ENCODE measurements around the gene CEP128.

The CEP128 gene

DNA sequence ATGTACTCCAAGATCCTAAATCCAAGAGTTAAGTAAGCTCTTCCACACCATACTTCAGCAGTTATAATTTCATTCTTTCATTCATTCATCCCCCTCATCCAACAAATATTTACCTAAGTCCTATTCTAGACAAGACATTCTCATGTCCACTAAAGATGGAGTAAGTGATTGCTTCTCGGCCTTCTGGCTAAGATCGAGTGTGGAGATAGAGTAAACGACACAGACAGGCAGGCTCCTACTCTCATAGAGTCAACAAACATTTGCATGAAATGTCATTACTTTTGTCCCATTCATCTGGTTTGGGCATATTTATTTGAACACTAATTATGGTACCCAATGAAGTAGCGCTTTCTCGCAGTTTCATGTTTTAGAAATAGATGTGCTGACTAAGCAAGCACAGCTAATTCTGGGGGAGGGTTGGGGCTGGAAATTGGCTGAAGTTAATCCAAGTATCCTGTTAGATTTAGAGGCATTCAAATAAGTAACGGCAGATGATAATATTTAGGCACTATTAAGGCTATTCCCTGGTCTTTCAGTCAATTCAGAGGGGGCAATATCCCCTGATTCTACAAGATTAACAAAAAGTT lies 176.5 kb downstream of the CEP128 start:
- Mint-ChIP-seq H3K36me3 (ENCODE audit: low read depth) (no peaks in the 10 kb centered on the region), H3K9me3 (no peaks in the 10 kb centered on the region), H3K27me3 (no peaks in the 10 kb centered on the region), H3K4me1 (ENCODE audit: low read depth) (no peaks in the 10 kb centered on the region), H3K4me3 (no peak overlapping the region), H3K27ac (no peak overlapping the region)
- intact Hi-C loops (cut with micrococcal nuclease): no loop called here

DNA sequence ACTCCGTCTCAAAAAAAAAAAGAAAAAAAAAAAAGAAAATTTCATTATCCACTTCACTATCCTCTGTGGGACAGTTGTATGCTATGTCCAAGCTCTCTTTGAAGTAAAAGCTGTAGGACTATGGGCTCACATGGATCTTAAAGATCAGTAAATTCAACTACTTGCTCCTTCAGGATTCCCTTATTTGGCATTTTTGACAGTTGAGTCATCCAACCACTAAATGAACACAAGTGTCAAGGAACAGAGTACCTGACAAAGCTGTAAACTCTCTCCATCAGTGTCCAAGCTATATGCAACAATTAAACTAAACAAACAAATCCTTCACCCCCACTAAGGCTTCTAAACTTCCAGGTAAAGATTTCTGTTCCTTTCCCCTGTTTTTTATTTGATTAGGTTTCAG lies 177.0 kb downstream of the CEP128 start:
- Mint-ChIP-seq H3K27me3 (no peaks in the 10 kb centered on the region), H3K27ac (no peak overlapping the region), H3K9me3 (no peaks in the 10 kb centered on the region), H3K4me3 (no peak overlapping the region), H3K36me3 (ENCODE audit: low read depth) (no peaks in the 10 kb centered on the region), H3K4me1 (ENCODE audit: low read depth) (no peaks in the 10 kb centered on the region)
- intact Hi-C loops (cut with micrococcal nuclease): no loop called here

DNA sequence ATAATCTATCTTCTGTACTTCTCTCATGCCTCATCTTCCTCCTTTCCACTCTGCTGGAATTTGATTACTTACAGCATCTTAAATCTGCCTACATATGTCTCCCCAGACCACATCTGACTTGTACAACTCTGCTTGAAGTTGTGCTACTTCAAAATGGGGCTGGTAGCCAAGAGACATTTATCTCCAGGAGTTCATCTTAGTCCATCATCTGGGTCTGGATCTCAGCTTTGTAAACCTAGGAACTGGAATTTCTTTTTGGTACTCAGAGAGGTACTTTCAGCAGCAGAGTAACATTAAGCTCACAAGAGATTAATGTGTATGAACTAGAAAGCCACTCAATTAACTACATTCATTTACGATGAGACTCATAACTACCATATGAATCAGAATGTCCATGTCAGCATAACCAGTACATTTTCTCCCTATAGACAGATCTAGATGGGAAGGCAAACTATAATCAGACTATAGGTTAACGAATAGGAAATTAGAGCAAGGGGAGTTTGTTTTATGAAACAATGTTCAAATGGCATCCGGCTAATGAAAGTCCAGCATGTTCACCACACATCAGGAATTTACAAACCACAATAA lies 178.8 kb downstream of the CEP128 start:
- Mint-ChIP-seq H3K9me3 (no peaks in the 10 kb centered on the region), H3K4me3 (no peak overlapping the region), H3K27ac (no peak overlapping the region), H3K4me1 (ENCODE audit: low read depth) (no peaks in the 10 kb centered on the region), H3K36me3 (ENCODE audit: low read depth) (no peaks in the 10 kb centered on the region), H3K27me3 (no peaks in the 10 kb centered on the region)
- intact Hi-C loops (cut with micrococcal nuclease): no loop called here

DNA sequence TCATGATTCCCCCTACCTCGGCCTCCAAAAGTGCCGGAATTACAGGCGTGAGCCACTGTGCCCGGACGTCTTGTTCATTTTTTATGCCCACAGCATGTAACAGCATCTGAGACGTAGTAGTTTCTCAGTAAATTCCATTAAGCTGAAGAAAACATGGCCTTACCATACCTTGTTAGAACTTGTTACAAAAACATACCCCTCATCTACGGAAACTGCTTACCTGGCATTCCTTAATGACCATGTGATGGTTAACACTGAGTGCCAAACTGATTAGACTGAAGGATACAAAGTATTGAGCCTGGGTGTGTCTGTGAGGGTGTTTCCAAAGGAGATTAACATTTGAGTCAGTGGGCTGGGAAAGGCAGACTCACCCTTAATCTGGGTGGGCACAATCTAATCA lies 186.8 kb downstream of the CEP128 start:
- intact Hi-C loops (cut with micrococcal nuclease): no loop called here
- Mint-ChIP-seq H3K4me3 (no peak overlapping the region), H3K9me3 (no peaks in the 10 kb centered on the region), H3K36me3 (ENCODE audit: low read depth) (peaks cover 32% of the 10 kb centered on the region), H3K4me1 (ENCODE audit: low read depth) (no peaks in the 10 kb centered on the region), H3K27me3 (no peaks in the 10 kb centered on the region), H3K27ac (no peak overlapping the region)

DNA sequence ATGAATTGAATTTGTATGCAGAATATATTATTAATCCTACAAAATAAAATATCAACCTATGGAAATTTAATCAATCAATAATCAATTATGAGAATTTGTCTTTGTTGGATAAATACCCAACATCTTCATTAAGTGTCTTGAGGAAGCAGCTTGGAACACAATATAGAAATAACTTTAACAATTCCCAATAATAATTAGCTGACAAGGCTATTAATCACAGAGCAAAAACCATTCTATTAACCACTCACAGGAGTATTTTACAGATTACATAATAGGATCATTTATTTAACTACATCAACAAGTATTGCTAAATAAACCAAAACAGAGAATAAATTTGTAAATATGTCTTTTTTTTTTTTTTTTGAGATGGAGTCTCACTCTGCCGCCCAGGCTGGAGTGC lies 190.3 kb downstream of the CEP128 start:
- no peaks in the 10 kb centered on the region for H3K9me3 Mint-ChIP-seq
- intact Hi-C loops (cut with micrococcal nuclease): no loop called here
- no peaks in the 10 kb centered on the region for H3K4me1 Mint-ChIP-seq (ENCODE audit: low read depth)
- no peaks in the 10 kb centered on the region for H3K27me3 Mint-ChIP-seq
- H3K27ac Mint-ChIP-seq: no peak overlapping the region
- peaks cover 29% of the 10 kb centered on the region for H3K36me3 Mint-ChIP-seq (ENCODE audit: low read depth)
- no peak overlapping the region for H3K4me3 Mint-ChIP-seq

DNA sequence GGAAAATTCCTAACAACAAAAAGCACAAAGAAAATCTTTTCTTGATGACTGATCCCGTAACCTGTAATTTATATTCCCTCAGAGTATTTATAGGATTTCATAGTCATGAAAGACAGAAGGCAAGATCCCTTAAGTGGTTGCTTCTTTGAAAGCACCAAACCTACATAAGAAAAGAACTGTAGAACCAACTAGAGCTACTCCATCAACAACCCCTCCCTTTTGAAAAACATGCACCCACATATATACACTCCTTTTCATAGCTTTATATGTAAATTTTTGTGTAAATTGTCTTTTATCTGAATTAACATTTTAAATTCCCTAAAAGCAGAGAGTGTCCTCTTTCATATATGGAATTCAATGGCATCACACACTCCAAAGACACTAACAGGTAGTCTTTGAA lies 215.3 kb downstream of the CEP128 start:
- Mint-ChIP-seq H3K4me1 (ENCODE audit: low read depth) (no peaks in the 10 kb centered on the region), H3K27ac (no peak overlapping the region), H3K27me3 (no peaks in the 10 kb centered on the region), H3K9me3 (no peaks in the 10 kb centered on the region), H3K36me3 (ENCODE audit: low read depth) (no peaks in the 10 kb centered on the region), H3K4me3 (no peak overlapping the region)
- intact Hi-C loops (cut with micrococcal nuclease): no loop called here

DNA sequence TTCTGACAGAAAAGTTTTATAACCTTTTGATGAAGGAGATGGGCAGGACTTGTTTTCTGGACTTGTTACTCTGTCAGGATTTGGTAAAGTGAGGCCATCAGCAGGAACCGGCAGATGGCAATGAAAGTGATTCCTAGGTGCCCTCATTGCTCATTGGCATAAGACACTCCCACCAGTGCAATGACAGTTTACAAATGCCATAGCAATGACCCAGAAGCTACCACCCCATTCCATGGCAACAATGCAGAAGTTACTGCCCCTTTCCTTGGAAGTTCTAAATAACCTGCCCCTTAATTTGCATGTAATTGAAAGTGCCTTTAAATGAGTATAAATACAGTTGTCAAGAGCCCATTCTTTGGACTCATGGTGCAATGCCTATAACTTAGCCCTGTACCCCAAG lies 222.6 kb downstream of the CEP128 start:
- Mint-ChIP-seq H3K4me1 (ENCODE audit: low read depth) (no peaks in the 10 kb centered on the region), H3K36me3 (ENCODE audit: low read depth) (no peaks in the 10 kb centered on the region), H3K9me3 (no peaks in the 10 kb centered on the region)

DNA sequence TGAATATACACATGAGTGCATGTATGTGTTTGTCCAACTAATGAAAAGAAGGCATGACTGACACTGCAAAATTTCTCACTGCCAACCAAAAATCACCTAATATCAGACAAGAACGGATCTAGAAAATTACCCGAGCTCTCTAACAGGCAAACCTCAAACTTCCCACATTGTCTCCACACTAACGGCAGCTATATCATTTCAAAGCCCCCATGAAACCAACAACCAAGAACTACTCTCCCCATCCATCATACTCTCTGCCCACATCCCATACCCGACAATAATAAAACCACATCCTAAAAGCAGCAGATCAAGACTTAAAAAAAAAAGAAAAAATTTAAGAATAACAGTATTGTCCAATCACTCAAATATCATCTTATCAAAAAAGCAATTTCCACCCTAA lies 227.1 kb downstream of the CEP128 start:
- Mint-ChIP-seq H3K27ac (no peak overlapping the region), H3K4me3 (no peak overlapping the region), H3K36me3 (ENCODE audit: low read depth) (no peaks in the 10 kb centered on the region), H3K9me3 (no peaks in the 10 kb centered on the region), H3K27me3 (no peaks in the 10 kb centered on the region), H3K4me1 (ENCODE audit: low read depth) (no peaks in the 10 kb centered on the region)
- intact Hi-C loops (cut with micrococcal nuclease): no loop called here

More for the DNA sequence above, 222.6 kb downstream of the CEP128 start:
- intact Hi-C loops (cut with micrococcal nuclease): no loop called here
- H3K27me3 Mint-ChIP-seq: no peaks in the 10 kb centered on the region
- H3K27ac Mint-ChIP-seq: no peak overlapping the region
- H3K4me3 Mint-ChIP-seq: no peak overlapping the region

DNA sequence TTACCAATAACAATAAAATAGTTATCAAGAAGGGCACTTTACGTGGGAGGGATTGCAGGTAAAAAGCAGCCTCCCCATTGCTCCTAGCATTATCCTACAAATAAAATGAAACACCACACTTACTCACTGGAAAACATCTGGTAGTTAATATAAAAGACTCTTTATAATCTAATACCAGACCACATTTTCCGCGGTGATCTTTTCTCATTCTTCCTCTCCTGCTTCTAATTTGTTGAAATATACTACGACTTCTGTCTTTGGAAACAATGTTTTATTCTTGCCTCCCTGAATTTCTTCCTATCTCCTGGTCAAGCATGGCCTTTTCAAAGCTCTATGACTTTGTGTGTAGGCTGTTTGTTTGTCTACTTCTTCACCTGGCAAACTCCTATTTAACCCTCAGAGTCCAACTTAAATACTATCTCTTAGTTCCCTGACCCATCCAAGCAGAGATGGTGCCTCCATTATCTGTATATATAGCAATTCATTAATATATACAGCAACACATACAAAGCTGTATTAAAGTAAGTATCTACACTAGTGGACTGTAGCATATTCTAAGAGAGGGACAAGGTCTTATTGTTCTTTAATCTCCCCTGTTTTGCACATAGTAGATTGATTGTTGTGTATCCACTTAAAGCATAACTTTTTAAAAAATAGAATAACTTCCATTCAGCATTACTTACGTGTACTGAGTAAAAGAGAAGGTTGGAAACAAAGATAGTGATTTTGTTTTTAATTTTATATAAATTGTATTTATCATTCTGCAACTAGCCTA lies 228.3 kb downstream of the CEP128 start:
- Mint-ChIP-seq H3K9me3 (no peaks in the 10 kb centered on the region), H3K27me3 (no peaks in the 10 kb centered on the region), H3K4me3 (no peak overlapping the region), H3K27ac (no peak overlapping the region), H3K36me3 (ENCODE audit: low read depth) (no peaks in the 10 kb centered on the region), H3K4me1 (ENCODE audit: low read depth) (no peaks in the 10 kb centered on the region)
- intact Hi-C loops (cut with micrococcal nuclease): no loop called here

DNA sequence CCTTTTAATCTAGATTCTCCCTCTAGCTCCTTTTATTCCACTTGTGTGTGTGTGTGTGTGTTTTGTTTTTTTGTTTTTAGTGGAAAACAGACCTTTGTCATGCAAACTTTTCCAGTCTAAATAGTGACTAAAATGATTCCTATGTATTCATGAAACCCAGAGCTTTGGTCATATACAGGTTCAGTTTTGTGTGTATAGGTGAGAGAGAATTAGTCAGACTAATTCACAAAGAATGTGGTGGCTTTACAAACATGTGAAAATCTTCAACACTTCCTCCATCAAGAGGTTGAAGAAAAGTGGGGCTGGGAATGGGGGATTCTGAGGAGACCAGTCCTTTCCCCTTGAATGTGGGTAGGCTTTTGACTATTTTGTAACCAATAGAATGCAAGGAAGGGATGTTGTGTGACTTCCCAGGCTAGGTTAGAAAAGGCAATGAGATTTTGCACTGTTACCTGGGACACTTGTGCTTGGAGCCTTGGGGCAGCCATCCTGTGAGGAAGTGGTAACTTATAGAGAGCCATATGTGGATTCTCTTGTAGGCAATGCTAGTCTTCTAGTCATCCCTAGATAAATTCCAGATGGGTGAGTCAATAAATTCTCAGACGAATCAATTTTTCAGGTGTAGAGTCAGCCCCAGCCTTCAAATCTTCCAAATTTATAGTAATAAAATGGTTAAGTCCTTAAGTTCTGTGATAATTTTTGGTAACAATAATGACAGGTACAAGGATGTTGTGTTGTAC lies 236.1 kb downstream of the CEP128 start:
- Mint-ChIP-seq H3K9me3 (no peaks in the 10 kb centered on the region), H3K27me3 (no peaks in the 10 kb centered on the region), H3K36me3 (ENCODE audit: low read depth) (no peaks in the 10 kb centered on the region), H3K4me1 (ENCODE audit: low read depth) (no peaks in the 10 kb centered on the region), H3K27ac (no peak overlapping the region), H3K4me3 (no peak overlapping the region)
- intact Hi-C loops (cut with micrococcal nuclease): no loop called here

DNA sequence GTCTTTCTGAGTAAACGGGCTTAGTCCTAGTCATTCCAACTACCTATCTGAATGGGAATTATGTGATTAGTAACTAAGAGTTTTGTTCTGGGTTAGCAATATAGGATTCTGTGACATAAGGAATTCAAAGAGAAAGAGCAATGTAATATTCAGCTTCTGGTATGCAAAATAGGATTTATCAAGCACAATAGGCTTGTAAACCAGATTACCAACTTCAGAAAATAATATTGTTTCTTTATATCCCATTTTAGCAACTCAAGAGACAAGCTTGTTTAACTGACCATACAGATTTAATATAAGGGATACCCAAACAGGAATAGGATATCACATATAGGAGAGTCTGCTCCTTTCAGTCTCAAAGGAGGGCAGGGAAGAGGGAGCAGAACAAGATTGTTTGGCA lies 240.9 kb downstream of the CEP128 start:
- intact Hi-C loops (cut with micrococcal nuclease): no loop called here
- Mint-ChIP-seq H3K27ac (no peak overlapping the region), H3K4me1 (ENCODE audit: low read depth) (no peaks in the 10 kb centered on the region), H3K27me3 (no peaks in the 10 kb centered on the region), H3K36me3 (ENCODE audit: low read depth) (no peaks in the 10 kb centered on the region), H3K9me3 (no peaks in the 10 kb centered on the region), H3K4me3 (no peak overlapping the region)

DNA sequence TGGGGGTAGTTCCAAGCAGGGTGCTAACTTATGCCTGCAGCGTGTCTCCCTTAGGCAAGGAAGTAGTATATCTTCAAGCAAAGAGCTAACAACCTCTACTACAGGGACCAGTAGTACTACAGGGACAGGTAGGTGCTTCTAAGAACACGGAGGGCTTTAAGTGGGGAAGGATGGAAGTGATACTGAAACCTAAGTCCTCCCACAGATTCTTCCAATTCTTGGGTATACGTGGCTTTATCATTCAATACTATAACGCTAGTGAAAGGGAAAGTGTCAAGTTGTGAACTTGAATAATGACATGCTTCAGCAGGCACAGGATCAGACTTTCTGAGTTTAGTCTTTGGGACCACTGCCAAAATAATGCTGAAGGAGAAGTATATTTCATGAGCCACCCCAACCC lies 241.7 kb downstream of the CEP128 start:
- H3K27me3 Mint-ChIP-seq: no peaks in the 10 kb centered on the region
- no peaks in the 10 kb centered on the region for H3K4me1 Mint-ChIP-seq (ENCODE audit: low read depth)
- H3K27ac Mint-ChIP-seq: no peak overlapping the region
- H3K9me3 Mint-ChIP-seq: no peaks in the 10 kb centered on the region
- H3K4me3 Mint-ChIP-seq: no peak overlapping the region
- intact Hi-C loops (cut with micrococcal nuclease): no loop called here
- peaks cover 6% of the 10 kb centered on the region for H3K36me3 Mint-ChIP-seq (ENCODE audit: low read depth)

DNA sequence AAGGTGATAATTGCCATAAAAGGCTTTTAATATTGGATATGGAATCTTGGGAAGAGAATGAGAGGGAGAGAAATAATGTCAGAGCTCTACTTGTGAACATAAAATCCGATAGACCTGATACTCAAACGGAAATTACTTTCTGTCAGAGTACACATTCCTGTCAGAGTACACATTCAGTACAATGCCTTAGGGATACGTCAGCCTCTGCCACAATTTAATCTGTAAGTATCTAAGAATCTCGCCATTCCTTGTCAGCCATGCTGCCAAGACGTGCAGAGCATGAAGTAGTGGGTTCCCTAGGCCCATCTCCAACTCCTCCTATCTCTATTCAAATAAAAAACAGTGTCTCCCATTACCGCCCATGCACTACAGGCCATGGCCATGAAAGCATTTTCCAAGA lies 242.6 kb downstream of the CEP128 start:
- H3K9me3 Mint-ChIP-seq: no peaks in the 10 kb centered on the region
- peaks cover 6% of the 10 kb centered on the region for H3K36me3 Mint-ChIP-seq (ENCODE audit: low read depth)
- H3K4me3 Mint-ChIP-seq: no peak overlapping the region
- intact Hi-C loops (cut with micrococcal nuclease): no loop called here
- no peaks in the 10 kb centered on the region for H3K4me1 Mint-ChIP-seq (ENCODE audit: low read depth)
- no peaks in the 10 kb centered on the region for H3K27me3 Mint-ChIP-seq
- no peak overlapping the region for H3K27ac Mint-ChIP-seq

DNA sequence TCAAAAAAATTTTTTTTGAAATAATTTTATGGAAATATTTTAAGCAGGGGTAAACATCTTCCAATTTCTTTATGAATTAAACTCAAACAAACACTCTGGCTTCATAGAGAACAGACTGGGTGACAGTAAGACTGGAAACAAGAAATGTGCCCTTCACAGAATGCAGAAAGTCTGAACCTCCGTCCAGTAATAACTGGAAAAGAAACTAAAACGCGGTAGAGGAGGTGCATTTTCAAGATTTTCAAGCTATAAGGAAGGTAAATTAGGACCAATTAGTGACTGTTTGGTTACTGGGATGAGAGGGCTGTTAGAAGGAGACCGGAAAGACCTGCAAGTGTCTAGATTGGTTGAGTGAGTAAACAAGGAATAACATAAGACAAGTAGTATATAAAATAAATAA lies 245.7 kb downstream of the CEP128 start:
- peaks cover 6% of the 10 kb centered on the region for H3K36me3 Mint-ChIP-seq (ENCODE audit: low read depth)
- H3K27me3 Mint-ChIP-seq: no peaks in the 10 kb centered on the region
- no peaks in the 10 kb centered on the region for H3K4me1 Mint-ChIP-seq (ENCODE audit: low read depth)
- intact Hi-C loops (cut with micrococcal nuclease): no loop called here
- H3K4me3 Mint-ChIP-seq: no peak overlapping the region
- H3K9me3 Mint-ChIP-seq: no peaks in the 10 kb centered on the region
- H3K27ac Mint-ChIP-seq: no peak overlapping the region

Measured in dendritic cell treated with granulocyte-macrophage colony-stimulating factor and Interleukin-4, amounts not matched to agents 40 ng/mL and 50 ng/mL, for 4 days (primary cell).